GM21619 (cell line): ENCODE results near the gene TLX2.

Experiments used
- ATAC-seq: cut with Tn5 transposase; IDR thresholded peaks from one replicate; pipeline ENCODE4 v1.9.1; 2021; ENCODE audit not compliant: unreplicated experiment

The TLX2 gene

DNA sequence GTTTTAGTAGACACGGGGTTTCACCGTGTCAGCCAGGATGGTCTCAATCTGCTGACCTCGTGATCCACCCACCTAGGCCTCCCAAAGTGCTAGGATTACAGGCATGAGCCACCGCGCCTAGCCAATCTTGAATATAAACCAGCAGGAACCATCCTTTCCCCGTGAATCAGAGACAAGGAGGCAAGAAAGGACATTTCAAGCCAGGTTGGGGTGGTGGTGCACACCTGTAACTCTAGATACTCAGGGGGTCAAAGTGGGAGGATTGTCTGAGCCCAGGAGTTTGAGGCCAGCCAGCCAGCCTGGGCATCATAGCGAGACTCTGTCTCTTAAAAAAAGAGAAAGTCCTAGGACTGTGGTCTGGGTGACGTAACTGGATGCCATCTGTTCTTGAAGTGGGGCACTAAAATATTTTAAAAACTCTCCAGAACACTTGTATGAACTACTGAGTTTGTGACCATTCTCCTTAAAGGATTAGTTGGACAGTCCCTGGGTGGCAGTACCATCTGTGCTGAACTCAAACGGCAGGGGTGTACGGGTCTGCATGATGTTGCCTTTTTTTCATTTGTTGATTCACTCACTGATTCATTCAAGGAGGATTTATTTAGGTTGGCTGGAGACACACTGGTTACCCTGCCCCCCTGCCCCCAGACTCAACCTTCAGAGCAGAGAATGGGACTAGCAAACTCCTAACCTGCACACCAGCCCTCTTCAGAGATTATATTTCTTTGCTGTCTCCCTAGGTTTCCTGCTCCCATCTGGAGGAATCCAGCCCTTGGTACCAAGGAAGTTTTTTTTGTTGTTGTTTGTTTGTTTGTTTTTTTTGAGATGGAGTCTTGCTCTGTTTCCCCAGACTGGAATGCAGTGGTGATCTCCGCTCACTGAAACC is 2.9 kb upstream of the TLX2 start:
- ATAC-seq = no peak

- ATAC-seq = no peak
Observed at GRCh38 chr2:74512744-74513604, 1.3 kb upstream of the TLX2 start.

DNA sequence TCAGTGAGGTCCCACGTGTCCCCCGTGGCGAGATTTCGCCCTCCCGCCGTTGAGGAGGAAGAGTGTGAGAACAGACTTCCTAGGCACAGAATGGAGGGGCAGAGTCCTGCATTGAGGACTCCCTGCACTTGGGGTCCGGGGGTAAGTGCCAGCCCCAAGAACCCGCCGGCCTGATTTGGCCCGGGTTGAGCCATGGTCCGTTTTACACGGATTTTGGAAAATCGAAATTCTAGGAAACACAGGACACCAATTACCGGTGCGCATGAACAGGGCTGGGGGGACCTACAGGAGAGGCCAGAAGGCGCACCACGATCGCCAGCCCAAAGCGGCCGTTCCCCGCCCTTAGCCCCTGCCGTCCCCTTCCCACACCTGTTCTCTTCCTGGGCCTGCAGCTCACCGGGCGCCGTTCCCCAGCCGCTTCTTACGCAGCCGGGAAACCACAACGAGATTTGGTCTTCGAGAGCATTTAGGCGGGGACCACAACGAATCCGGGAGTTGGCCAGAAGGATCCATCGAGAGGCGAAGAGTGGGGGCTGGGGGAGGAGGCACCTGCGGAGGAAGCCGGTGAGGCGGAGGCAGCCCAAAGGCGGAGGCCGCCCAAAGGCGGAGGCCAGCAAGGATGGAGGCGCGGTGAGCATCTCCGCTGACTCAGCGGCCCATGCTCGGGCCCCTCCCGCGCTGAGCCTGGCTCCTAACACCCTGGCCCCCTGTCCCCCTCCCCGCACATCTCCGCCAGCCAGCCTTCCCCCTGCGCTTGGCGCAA is 464 bp upstream of the TLX2 start:
- ATAC-seq = no peak

- ATAC-seq = no peak
Observed at GRCh38 chr2:74515271-74515980, 1.2 kb downstream of the TLX2 start.

DNA sequence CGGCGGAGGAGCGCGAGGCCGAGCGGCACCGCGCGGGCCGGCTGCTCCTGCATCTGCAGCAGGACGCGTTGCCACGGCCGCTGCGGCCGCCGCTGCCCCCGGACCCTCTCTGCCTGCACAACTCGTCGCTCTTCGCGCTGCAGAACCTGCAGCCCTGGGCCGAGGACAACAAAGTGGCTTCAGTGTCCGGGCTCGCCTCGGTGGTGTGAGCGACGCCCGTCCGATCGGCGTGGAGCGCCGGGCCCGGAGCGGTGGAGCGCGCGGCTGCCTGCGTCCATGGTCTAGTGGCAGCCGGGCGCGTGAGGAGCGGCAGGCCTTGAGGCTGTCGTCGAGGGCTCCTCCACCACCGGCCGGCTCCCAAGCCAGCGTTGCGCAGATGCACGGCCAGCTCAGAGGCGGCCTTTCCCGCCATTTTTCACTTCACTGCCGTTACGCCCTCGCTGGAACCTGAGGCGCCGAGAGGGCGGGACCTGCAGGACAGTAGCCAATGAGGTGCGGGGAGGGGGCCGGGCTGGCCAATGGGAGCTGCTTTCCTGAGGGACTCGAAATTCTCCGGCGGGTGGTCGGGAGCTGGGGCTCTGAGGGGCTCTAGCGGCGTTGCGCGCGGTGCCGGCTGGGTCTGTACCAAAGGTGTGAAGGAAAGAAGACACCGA is 1.9 kb downstream of the TLX2 start:
- peak; percentile 60 for ATAC-seq

GRCh38 chr2:74516650-74517049 is 2.4 kb downstream of the TLX2 start:
- ATAC-seq = no peak

DNA sequence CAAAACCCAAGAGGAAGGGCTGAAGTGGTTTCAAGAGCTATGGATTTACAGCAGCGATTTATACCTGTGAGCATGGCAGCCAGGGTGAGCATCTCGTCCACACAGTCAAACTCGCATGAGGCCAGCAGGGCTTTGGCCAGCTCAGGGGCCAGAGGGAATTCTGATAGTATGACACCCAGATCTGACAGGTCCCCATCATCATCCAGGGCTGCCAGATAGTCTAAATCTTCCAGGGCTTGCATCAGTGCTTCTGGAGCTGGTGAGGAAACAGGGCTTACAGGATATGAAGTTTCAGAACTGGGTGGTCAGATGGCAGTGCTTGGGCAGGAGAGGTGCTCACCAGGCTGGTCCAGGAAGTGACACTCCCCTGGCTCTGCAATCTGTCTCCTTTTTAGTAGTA is 8.3 kb downstream of the TLX2 start:
- no peak for ATAC-seq

DNA sequence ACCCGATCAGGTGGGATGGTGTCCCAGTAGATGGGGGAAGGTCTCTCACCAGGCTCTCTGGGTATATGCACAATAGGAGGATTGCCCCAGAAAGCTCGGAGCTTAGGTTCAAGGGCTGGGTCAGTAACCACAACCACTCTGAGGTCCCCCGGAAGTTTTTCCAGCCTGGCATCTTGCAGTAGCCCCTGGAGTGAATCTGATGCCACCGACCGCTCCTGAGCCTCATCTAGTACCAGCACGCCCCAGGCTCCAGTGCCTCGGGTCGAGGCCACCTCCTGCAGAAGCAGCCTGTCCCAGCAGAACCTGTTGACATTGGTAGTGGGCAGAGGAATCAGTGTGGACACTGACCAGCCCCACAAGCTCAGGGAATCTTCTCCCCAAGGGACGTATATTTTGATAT is 9.8 kb downstream of the TLX2 start:
- ATAC-seq = no peak

DNA sequence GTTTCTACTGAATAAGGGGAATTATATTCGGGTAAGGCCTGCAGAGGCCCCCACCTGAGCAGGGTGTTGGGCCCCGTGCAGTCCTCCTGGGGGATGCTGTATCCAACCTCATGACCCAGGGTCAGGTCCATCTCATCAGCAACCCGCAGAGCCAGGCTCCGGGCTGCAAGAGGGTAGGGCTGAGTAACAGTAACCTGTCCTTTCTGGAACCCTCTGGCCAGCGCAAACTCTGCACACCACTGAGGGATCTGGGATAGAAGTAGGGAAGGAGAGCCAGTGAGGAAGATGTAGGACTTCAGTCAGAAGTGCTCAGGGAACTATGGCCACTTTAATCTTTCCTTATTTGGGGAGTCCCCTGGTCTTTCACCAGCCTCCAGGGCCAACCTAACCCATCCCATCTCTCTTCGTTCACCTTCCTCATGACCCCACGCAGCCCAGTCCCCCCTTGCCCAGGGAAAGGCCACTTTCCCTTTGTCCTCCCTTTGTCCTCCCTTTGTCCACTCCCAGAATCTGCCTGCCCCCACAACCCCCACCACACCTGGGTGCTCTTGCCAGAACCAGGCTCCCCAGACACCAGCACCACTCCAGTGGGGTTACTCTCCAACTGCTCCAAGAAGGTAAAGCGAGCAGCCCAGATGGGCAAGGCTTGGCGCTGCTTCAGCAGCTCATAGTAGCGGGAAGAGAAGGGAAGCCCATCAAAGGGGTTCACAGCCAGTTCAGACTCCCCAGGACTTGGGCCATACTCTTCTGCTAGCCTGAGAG is 10.9 kb downstream of the TLX2 start:
- ATAC-seq = no peak

GRCh38 chr2:74525717-74526648 is 11.7 kb downstream of the TLX2 start, which contains the start of gene DQX1:
Gene DQX1, minus strand, starts transcription at chr2:74526231. Its CDS starts 502 bp downstream, at chr2:74525729.
- no peak for ATAC-seq

- ATAC-seq = no peak
Observed at GRCh38 chr2:74526649-74527230, 12.5 kb downstream of the TLX2 start.

- no peak for ATAC-seq
Observed at GRCh38 chr2:74527741-74528140, 13.5 kb downstream of the TLX2 start.

DNA sequence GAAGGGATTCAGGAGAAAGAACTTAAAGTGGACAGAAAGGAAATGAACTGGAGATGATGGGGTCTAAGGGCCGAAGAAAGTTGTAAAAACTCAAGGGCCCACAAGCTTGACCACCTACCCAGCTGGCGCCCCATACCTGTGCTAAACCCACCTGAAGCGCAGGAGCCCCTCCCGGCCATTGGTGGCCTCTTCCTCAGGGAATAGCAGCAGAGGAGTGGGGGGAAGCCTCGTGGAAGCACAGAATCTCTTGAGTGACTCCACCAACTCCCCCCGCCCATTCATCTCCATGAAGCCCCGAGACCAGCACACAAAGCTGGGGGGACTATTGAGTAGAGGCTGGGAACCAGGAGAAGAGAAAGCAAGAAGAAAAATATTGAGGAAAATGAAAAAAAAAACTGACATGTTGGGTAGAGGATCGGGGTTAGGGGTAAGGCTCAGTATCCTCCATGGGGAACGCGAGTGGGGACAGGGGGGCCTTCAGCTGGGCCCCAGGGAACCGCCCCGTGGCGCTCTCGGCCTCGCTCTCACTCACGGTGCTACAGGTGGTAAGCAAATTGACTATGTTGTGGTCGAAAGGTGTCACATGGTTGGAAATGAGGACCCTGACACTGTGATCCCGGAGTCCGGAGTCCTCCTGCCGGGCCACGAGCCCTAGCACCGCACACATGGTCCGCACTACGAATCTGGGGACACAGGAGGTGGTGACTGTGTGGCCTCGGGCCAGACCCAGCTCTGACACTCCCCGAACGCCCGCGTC is 14.5 kb downstream of the TLX2 start:
- ATAC-seq = peak; percentile 2

DNA sequence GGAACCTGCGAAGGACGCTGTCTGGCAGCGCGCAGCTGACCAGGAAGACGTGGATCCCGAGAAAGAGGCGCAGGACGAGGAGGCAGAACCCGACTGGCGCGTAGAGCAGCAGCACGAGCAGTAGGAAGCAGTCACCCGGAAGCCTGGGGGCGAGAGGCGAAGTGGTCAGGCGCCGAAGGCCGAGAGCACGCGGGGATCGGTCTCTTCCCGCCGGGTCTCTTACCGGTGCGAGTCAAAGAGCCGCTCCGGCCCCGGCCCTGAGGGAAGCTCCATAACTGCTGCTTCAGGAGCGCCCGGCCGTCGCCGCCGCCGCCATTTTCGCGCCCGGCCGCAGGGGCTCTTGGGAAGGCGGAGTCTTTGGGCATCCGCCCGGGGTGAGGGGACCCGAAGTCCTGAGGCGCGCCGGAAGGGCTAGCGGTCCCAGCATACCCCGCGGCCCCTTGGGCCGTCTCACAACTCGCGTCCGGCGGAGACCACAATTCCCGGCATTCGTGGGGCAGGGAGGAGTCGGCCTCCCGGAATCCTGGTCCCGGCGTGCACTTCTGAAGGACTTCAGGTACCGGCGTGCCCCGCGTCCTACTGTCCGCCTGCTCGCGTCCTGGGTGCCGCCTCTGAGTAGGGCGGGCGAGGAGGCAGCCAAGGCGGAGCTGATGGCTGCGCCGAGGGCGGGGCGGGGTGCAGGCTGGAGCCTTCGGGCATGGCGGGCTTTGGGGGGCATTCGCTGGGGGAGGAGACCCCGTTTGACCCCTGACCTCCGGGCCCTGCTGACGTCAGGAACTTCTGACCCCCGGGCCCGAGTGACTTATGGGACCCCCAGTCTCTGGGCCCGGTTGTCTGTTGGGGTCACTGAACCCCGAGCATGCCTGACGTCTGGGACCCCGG is 15.3 kb downstream of the TLX2 start, which contains the start of the genes AUP1 and HTRA2:
Gene AUP1 (minus strand): TSS at position 350 of the 882 bp plus-strand sequence. CDS start 77 bp downstream, at position 273.
Gene HTRA2 (plus strand): TSS at position 577 of the 882 bp plus-strand sequence. CDS start 74 bp downstream, at position 651.
- peak; percentile 73 for ATAC-seq

DNA sequence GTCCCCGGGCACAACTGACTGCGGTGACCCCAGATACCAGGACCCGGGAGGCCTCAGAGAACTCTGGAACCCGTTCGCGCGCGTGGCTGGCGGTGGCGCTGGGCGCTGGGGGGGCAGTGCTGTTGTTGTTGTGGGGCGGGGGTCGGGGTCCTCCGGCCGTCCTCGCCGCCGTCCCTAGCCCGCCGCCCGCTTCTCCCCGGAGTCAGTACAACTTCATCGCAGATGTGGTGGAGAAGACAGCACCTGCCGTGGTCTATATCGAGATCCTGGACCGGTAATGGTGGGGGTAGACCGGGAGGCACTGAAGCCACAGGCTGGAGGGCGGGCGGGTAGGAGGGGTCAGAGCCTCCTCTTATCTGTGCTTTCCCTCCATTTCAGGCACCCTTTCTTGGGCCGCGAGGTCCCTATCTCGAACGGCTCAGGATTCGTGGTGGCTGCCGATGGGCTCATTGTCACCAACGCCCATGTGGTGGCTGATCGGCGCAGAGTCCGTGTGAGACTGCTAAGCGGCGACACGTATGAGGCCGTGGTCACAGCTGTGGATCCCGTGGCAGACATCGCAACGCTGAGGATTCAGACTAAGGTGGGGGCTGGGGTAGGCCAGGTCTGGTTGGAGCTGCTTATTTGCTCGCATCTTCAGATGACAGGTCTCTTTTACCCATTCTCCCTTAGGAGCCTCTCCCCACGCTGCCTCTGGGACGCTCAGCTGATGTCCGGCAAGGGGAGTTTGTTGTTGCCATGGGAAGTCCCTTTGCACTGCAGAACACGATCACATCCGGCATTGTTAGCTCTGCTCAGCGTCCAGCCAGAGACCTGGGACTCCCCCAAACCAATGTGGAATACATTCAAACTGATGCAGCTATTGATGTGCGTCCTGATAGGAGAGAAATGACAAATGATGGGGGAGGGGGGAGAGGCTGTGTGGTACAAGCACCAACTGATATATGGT is 16.3 kb downstream of the TLX2 start:
- ATAC-seq = peak; percentile 37
